Fibroblast of lung (primary cell): ENCODE measurements around the gene TKT. TPM values are rescaled to one million over a fixed set of nuclear protein-coding genes. Genes with fewer than 3 reads are reported as not detected.

Source experiments
- DNase-seq, 2 donors: peaks; one replicate each; pipeline versions ENCODE4 v3.0.0 to v3.0.0-alpha.2; 2010; ENCODE audit warnings: low read depth in 2 of 2
- H2AFZ ChIP-seq: 2 replicates; pipeline ENCODE4 v1.5.1; 2012; ENCODE audit warnings: low read length, control low read depth, inconsistent platforms
- H3K27ac ChIP-seq: 2 replicates; pipeline ENCODE4 v1.5.1; 2011; ENCODE audit warnings: low read length, control low read depth; ENCODE audit not compliant: insufficient read depth
- H3K27me3 ChIP-seq: 2 replicates; pipeline ENCODE4 v1.5.1; 2011; ENCODE audit warnings: mild to moderate bottlenecking, low read length; ENCODE audit not compliant: control insufficient read depth, insufficient read depth
- H3K36me3 ChIP-seq: 2 replicates; pipeline ENCODE4 v1.5.1; 2011; ENCODE audit warnings: low read length; ENCODE audit not compliant: control insufficient read depth, insufficient read depth
- H3K4me1 ChIP-seq: 2 replicates; pipeline ENCODE4 v1.5.1; 2011; ENCODE audit warnings: low read length; ENCODE audit not compliant: control insufficient read depth, insufficient read depth; ENCODE audit errors: extremely low read depth
- H3K4me2 ChIP-seq: 2 replicates; pipeline ENCODE4 v1.5.1; 2011; ENCODE audit warnings: low read length, control low read depth; ENCODE audit not compliant: insufficient read depth; ENCODE audit errors: extremely low read depth
- H3K4me3 ChIP-seq, 4 experiments: fragments of 200-600 bp in 1 of 4; sonication (generic) in 1 of 4; replicated peaks in 1 of 4; 2 replicates each; pipeline ENCODE4 v1.5.1; 2011 to 2016; ENCODE audit warnings: low read length in 4 of 4, low read depth in 3 of 4, mild to moderate bottlenecking in 3 of 4, control low read depth in 2 of 4, inconsistent platforms in 1 of 4, mixed read lengths in 1 of 4; ENCODE audit not compliant: insufficient read depth in 1 of 4; ENCODE audit errors: control extremely low read depth in 1 of 4
- H3K79me2 ChIP-seq: 2 replicates; pipeline ENCODE4 v1.5.1; 2012; ENCODE audit warnings: mild to moderate bottlenecking, low read length, inconsistent platforms; ENCODE audit not compliant: control insufficient read depth, insufficient read depth
- H3K9ac ChIP-seq: 2 replicates; pipeline ENCODE4 v1.5.1; 2011; ENCODE audit warnings: mild to moderate bottlenecking, low read length, control low read depth; ENCODE audit not compliant: insufficient read depth
- H3K9me3 ChIP-seq: 2 replicates; pipeline ENCODE4 v1.5.1; 2012; ENCODE audit warnings: low read depth, low read length; ENCODE audit not compliant: control insufficient read depth, insufficient read depth
- H4K20me1 ChIP-seq: 2 replicates; pipeline ENCODE4 v1.5.1; 2011; ENCODE audit warnings: low read length; ENCODE audit not compliant: control insufficient read depth, insufficient read depth; ENCODE audit errors: extremely low read depth
- EZH2 ChIP-seq: IDR thresholded peaks from 2 replicates; pipeline ENCODE4 v1.5.1; 2012; ENCODE audit warnings: low read length, control low read depth, mild to moderate bottlenecking; ENCODE audit errors: missing control alignments
- polyA plus RNA-seq, 2 donors: library from polyadenylated mRNA; depleted of rRNA in 1 of 2; stranded (reverse) in 1 of 2; unstranded in 1 of 2; fragments of >200 nt; gene quantifications; 2 replicates each; pipeline ENCODE4 v1.2.1, GENCODE V29; 2011 to 2012; ENCODE audit warnings: missing spikeins in 1 of 2
- total RNA-seq: library from RNA; depleted of rRNA; stranded (reverse); fragments of >200 nt; gene quantifications from 2 replicates; pipeline ENCODE4 v1.2.1, GENCODE V29; 2014
- TF ChIP-seq, protein P1 (sequence below), 2 donors: IDR thresholded peaks in 1 of 2; conservative IDR thresholded peaks in 1 of 2; 1 replicate in 1 of 2; 2 replicates in 1 of 2; pipeline ENCODE4 v1.5.1; 2011 to 2012; ENCODE audit warnings: low read length in 2 of 2, control low read depth in 1 of 2, inconsistent platforms in 1 of 2, low read depth in 1 of 2, mild to moderate bottlenecking in 1 of 2

Gene TKT
- total and polyA plus RNA-seq, 2 donors (not counting 1 experiment from before 2014, with no cell fraction given): 163 to 810 TPM

DNA sequence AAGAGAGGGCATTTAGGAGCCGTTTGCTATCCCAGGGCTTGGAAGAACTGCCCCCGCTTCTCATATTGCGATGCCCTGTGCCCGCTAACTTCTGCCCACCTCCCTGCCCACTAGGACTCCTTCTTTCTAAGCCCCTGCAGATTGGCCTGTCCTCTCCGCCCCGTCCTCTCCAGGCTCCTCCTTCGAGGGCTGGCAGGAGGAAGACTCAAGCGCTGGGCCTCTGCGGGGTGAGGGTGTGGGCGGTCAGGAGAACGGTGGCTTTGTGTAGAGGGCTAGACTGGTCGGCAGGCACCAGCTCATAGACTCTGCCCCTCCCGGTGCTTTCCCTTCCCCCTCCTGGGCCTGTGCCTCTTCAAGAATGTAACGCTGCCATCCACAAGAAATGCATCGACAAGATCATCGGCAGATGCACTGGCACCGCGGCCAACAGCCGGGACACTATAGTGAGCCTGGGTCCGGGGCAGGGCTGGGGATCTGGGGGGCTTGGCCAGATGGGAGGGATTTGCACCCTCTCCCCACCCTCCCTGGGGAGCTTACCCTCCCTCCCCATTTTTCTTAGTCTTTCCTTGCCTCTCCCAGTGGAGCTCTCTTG lies 73.0 kb downstream of the TKT start:
- no peaks in the 10 kb centered on the region for H3K9me3 ChIP-seq
- peaks cover 24% of the 10 kb centered on the region for H3K36me3 ChIP-seq
- H3K4me3 ChIP-seq: no peak overlapping the region
- H3K27ac ChIP-seq: no peak overlapping the region
- H3K27me3 ChIP-seq: no peaks in the 10 kb centered on the region
- H4K20me1 ChIP-seq: no peaks in the 10 kb centered on the region
- no peak for DNase-seq
- H2AFZ ChIP-seq: no peak overlapping the region
- H3K4me1 ChIP-seq: no peaks in the 10 kb centered on the region
- H3K79me2 ChIP-seq: no peaks in the 10 kb centered on the region
- TF ChIP-seq, protein P1, sequence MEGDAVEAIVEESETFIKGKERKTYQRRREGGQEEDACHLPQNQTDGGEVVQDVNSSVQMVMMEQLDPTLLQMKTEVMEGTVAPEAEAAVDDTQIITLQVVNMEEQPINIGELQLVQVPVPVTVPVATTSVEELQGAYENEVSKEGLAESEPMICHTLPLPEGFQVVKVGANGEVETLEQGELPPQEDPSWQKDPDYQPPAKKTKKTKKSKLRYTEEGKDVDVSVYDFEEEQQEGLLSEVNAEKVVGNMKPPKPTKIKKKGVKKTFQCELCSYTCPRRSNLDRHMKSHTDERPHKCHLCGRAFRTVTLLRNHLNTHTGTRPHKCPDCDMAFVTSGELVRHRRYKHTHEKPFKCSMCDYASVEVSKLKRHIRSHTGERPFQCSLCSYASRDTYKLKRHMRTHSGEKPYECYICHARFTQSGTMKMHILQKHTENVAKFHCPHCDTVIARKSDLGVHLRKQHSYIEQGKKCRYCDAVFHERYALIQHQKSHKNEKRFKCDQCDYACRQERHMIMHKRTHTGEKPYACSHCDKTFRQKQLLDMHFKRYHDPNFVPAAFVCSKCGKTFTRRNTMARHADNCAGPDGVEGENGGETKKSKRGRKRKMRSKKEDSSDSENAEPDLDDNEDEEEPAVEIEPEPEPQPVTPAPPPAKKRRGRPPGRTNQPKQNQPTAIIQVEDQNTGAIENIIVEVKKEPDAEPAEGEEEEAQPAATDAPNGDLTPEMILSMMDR (conservative IDR thresholded peaks at IDR 0.05 in 1 of 2, IDR thresholded peaks at IDR 0.05 in 1 of 2; ENCODE audit: low read depth in 1 of 2, low read length in 2 of 2): no peak
- TF ChIP-seq EZH2: no peak
- no peak overlapping the region for H3K4me2 ChIP-seq
- H3K9ac ChIP-seq: no peak overlapping the region

DNA sequence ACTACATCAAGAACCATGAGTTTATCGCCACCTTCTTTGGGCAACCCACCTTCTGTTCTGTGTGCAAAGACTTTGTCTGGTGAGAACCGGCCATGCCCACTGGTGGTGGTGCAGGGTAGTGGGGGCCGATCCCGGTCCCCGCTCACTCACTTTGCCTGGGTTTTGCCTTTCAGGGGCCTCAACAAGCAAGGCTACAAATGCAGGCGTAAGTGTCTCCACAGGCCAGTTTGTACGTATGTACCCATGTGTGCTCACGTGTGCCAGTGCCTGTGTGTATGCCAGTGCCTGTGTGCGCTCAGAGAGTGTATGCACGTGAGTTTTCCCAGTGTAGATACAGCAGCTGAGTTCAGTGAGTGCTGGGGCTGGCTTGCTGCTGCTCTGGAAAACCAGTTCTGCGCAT lies 74.3 kb downstream of the TKT start:
- H3K27me3 ChIP-seq: no peaks in the 10 kb centered on the region

DNA sequence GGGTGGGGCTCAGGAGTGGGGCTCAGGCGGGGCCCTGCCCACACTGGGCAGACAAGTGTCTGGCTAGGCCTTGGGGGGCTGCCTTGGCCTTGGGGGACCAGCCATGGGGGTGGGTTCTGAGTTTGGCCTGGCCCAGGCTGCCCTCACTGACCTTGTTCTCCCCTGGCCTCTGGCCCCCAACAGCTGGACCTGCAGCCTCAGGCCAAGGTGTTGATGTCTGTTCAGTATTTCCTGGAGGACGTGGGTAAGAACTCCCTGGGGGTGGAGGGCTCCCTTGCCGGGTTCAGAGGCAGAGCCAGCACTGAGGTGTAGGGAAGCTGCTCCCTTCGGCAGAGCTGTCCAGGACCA lies 74.8 kb downstream of the TKT start:
- DNase-seq: no peak
- Histone ChIP-seq H3K79me2 (no peaks in the 10 kb centered on the region), H3K9me3 (no peaks in the 10 kb centered on the region), H3K27me3 (no peaks in the 10 kb centered on the region), H3K36me3 (peaks cover 23% of the 10 kb centered on the region), H3K27ac (no peak overlapping the region), H2AFZ (no peak overlapping the region), H3K4me2 (no peak overlapping the region), H4K20me1 (no peaks in the 10 kb centered on the region), H3K9ac (no peak overlapping the region), H3K4me1 (peaks cover 3% of the 10 kb centered on the region), H3K4me3 (no peak overlapping the region)
- TF ChIP-seq, protein P1 (conservative IDR thresholded peaks at IDR 0.05 in 1 of 2, IDR thresholded peaks at IDR 0.05 in 1 of 2; ENCODE audit: low read depth in 1 of 2, low read length in 2 of 2): no peak
- no peak for TF ChIP-seq EZH2

More for the DNA sequence above, 74.3 kb downstream of the TKT start:
- TF ChIP-seq, protein P1 (conservative IDR thresholded peaks at IDR 0.05 in 1 of 2, IDR thresholded peaks at IDR 0.05 in 1 of 2; ENCODE audit: low read depth in 1 of 2, low read length in 2 of 2): no peak
- TF ChIP-seq EZH2: no peak
- H3K36me3 ChIP-seq: peaks cover 24% of the 10 kb centered on the region
- H3K4me3 ChIP-seq: no peak overlapping the region
- no peaks in the 10 kb centered on the region for H3K9me3 ChIP-seq
- peaks cover under 1% of the 10 kb centered on the region for H3K4me1 ChIP-seq
- H4K20me1 ChIP-seq: no peaks in the 10 kb centered on the region
- H3K79me2 ChIP-seq: no peaks in the 10 kb centered on the region
- no peak for DNase-seq
- no peak overlapping the region for H2AFZ ChIP-seq
- H3K27ac ChIP-seq: no peak overlapping the region
- H3K4me2 ChIP-seq: no peak overlapping the region
- no peak overlapping the region for H3K9ac ChIP-seq
